Measurements from ENCODE around the gene NRG3.

The NRG3 gene

DNA sequence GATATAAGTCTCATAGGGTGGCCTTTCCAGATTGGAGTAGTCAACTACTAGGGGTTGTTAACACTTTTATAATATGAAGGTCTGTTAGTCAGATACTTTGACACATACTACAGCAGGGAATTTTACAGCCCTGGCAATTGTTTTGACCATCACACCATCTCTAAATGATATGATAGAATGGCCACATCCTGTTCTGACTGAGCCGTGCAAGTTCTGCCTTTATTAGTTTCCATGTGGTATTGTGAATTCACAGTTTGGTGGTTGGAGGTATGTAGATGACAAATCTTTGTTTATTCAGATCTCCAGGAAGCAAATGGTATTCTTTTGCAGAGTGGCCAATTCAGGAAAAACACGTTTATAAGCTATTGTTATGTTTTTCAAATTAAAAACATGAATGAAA is 83.0 kb downstream of the NRG3 start:
- TF ChIP-seq POLR2A (IDR thresholded peaks at IDR 0.05; ENCODE audit: low read depth, low read length): no peak
- FAIRE-seq (no peak), DNase-seq (ENCODE audit: insufficient read length, low spot score) (no peak)

GRCh38 chr10:81959016-81959415 is 84.0 kb downstream of the NRG3 start:
- no peak for DNase-seq (ENCODE audit: insufficient read length, low spot score)
- TF ChIP-seq POLR2A (IDR thresholded peaks at IDR 0.05; ENCODE audit: low read depth, low read length): no peak
- no peak for FAIRE-seq

GRCh38 chr10:81961451-81962184 is 86.6 kb downstream of the NRG3 start:
- no peak for DNase-seq (ENCODE audit: insufficient read length, low spot score)
- FAIRE-seq: no peak
- no peak for TF ChIP-seq POLR2A (IDR thresholded peaks at IDR 0.05; ENCODE audit: low read depth, low read length)

DNA sequence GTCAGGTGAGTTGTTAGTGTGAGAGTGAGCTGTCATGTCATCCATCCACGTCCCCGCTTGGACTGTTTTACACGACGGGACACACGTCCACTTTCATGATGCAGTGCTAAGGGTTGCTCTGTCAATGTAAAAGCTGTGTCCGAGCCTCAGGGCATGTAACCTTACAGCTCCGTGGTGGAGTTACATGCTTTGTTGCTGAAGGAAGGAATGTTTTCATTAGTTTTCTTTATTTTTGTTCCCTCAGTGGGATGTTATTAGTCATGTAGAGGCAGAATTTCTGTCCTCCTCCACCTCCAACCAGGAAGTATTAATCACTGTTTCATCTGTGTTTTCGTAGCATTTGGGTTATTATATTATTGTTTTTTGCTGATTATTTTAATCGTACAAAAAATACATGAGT is 88.6 kb downstream of the NRG3 start:
- TF ChIP-seq POLR2A (IDR thresholded peaks at IDR 0.05; ENCODE audit: low read depth, low read length): no peak
- no peak for DNase-seq (ENCODE audit: insufficient read length, low spot score)

DNA sequence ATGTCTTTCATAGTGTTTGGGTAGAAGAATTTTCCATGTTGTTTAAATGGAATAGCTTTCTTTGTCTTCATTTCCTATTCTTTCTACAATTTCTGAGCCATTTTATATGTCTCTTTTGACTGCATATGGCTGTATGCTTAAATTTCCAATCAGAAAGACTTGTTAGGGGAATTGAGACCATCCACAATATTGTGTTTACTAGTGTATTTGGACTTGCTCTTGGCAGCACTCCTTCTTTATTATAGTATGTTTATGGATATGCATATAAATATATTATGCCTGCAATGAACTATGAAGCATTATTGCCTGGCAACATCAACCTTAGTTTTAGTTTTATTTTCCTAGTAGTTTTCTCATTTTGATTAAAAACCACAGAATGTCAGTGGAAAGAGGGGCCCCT is 92.7 kb downstream of the NRG3 start:
- TF ChIP-seq POLR2A (IDR thresholded peaks at IDR 0.05; ENCODE audit: low read depth, low read length): no peak
- FAIRE-seq (no peak), DNase-seq (ENCODE audit: insufficient read length, low spot score) (no peak)

More for the DNA sequence above, 88.6 kb downstream of the NRG3 start:
- FAIRE-seq: no peak

- TF ChIP-seq POLR2A (IDR thresholded peaks at IDR 0.05; ENCODE audit: low read depth, low read length): no peak
- DNase-seq (ENCODE audit: insufficient read length, low spot score): no peak
- FAIRE-seq: no peak
These were observed 94.1 kb downstream of the NRG3 start for GRCh38 chr10:81969136-81969535.

GRCh38 chr10:81978238-81978637 is 103.2 kb downstream of the NRG3 start:
- DNase-seq (ENCODE audit: insufficient read length, low spot score) (no peak), FAIRE-seq (no peak)
- TF ChIP-seq POLR2A (IDR thresholded peaks at IDR 0.05; ENCODE audit: low read depth, low read length): no peak

GRCh38 chr10:81981724-81982123 is 106.7 kb downstream of the NRG3 start:
- FAIRE-seq: no peak
- TF ChIP-seq POLR2A (IDR thresholded peaks at IDR 0.05; ENCODE audit: low read depth, low read length): no peak

GRCh38 chr10:81984428-81984827 is 109.4 kb downstream of the NRG3 start:
- TF ChIP-seq POLR2A (IDR thresholded peaks at IDR 0.05; ENCODE audit: low read depth, low read length): no peak
- no peak for DNase-seq (ENCODE audit: insufficient read length, low spot score)
- no peak for FAIRE-seq

More at GRCh38 chr10:81981724-81982123, 106.7 kb downstream of the NRG3 start:
- no peak for DNase-seq (ENCODE audit: insufficient read length, low spot score)

DNA sequence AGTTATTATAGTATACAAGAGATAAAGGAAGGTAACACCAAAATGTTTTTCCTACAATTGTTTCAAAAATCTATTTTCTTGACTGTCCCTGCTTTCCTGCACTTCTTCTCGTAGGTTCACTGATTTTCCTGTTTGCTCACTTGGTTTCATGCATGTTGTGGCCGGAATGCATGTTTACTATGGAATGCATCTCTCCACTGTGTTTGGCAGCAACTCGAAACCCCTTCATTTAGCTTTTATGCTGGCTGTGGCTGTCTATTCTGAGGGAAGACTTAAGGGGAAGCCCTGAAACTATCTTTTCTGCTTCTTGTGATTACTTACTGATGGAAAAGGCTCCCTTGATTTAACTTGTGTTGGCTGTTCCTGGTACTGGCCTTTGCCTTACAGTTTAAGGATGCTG is 120.3 kb downstream of the NRG3 start:
- FAIRE-seq: no peak
- no peak for TF ChIP-seq POLR2A (IDR thresholded peaks at IDR 0.05; ENCODE audit: low read depth, low read length)

GRCh38 chr10:81996927-81997326 is 121.9 kb downstream of the NRG3 start:
- no peak for TF ChIP-seq POLR2A (IDR thresholded peaks at IDR 0.05; ENCODE audit: low read depth, low read length)
- FAIRE-seq (no peak), DNase-seq (ENCODE audit: insufficient read length, low spot score) (no peak)

More for the DNA sequence above, 120.3 kb downstream of the NRG3 start:
- no peak for DNase-seq (ENCODE audit: insufficient read length, low spot score)

DNA sequence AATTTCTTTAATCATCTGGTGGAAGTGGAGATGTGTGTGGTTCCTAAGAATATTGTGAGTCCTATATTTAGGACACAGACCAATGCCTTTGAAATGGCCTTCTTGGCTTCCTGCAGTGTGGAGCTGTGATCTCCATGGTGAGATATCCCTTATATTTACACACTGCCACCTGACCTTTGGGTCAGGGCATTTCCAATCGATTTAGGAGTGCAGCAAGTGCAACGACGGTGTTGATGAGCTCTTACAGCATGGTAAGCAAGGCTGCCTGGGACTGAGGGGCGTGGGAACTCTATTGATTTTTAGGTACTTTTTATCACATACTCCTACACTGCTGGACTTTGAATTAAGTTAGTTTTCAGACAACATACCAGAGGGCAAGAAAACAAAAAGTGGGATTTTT is 146.0 kb downstream of the NRG3 start:
- DNase-seq (ENCODE audit: insufficient read length, low spot score) (no peak), FAIRE-seq (no peak)
- TF ChIP-seq POLR2A (IDR thresholded peaks at IDR 0.05; ENCODE audit: low read depth, low read length): no peak

DNA sequence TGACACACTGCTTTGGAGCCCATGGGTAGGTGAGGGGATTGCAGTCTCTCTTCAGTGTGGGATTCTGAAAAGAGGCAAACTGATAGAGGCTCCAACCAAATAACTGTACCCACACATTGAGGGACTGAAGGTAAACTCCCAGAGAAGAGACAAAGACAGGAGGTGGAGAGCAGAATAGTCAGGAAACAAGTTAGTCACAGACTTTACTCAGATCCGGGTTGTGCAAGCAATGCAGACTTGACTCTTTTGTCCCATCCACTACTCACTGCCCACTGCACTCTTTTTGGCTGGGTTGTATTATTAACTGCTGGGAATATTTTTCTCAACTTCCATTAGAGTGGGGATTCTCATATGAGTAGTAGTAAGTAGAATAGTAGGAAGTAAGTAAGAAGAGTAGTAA is 152.7 kb downstream of the NRG3 start:
- no peak for DNase-seq (ENCODE audit: insufficient read length, low spot score)
- no peak for FAIRE-seq
- no peak for TF ChIP-seq POLR2A (IDR thresholded peaks at IDR 0.05; ENCODE audit: low read depth, low read length)

DNA sequence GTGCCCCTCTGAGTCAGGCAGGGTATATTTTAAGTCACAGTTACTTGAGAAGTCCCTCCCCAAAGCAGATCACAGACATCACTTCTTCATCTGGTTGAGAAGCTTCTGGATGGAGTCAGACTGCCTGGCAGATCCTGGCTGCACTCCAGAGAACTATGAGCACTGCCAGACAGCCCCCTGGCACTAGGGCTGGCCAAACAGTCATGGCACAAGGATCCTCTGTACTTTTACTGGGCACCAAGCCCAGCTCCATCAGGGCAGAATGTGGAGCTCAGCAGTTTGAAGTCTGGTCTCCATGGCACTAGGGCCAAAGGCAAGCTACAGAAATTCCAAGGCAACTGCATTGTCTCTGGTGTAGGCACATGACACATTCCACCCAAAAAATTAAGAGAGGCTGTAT is 162.1 kb downstream of the NRG3 start:
- DNase-seq (ENCODE audit: insufficient read length, low spot score) (no peak), FAIRE-seq (no peak)
- TF ChIP-seq POLR2A (IDR thresholded peaks at IDR 0.05; ENCODE audit: low read depth, low read length): no peak

GRCh38 chr10:82038587-82038986 is 163.6 kb downstream of the NRG3 start:
- FAIRE-seq (no peak), DNase-seq (ENCODE audit: insufficient read length, low spot score) (no peak)
- TF ChIP-seq POLR2A (IDR thresholded peaks at IDR 0.05; ENCODE audit: low read depth, low read length): no peak
